GM23338 (cell line): ENCODE measurements around the gene TPK1.

Source experiments
- CREB1 ChIP-seq: fragments of 250-450 bp; sonication (Bioruptor Pico); IDR thresholded peaks from 2 replicates; pipeline ENCODE4 v1.5.0; 2020; ENCODE audit warnings: low read depth, mild to moderate bottlenecking, moderate library complexity
- CTCF ChIP-seq, 2 experiments: fragments of 200-600 bp in 1 of 2; sonication (generic) in 1 of 2; conservative IDR thresholded peaks; 2 replicates each; pipeline versions ENCODE4 v1.5.1 to v1.6.1; 2016 to 2017; ENCODE audit warnings: antibody characterized with exemption in 2 of 2, low read depth in 2 of 2, mild to moderate bottlenecking in 2 of 2, moderate library complexity in 1 of 2
- EZH2 ChIP-seq: fragments of 200-600 bp; sonication (generic); IDR thresholded peaks from one replicate; pipeline ENCODE4 v1.8.0; 2017; ENCODE audit warnings: antibody characterized with exemption, mild to moderate bottlenecking, low read depth; ENCODE audit not compliant: unreplicated experiment
- EZH2phosphoT487 ChIP-seq: fragments of 200-600 bp; sonication (generic); IDR thresholded peaks from one replicate; pipeline ENCODE4 v1.8.1; 2018; ENCODE audit warnings: antibody characterized with exemption; ENCODE audit not compliant: unreplicated experiment
- JUNB ChIP-seq: IDR thresholded peaks from one replicate; pipeline ENCODE4 v1.6.1; 2016; ENCODE audit warnings: antibody characterized with exemption; ENCODE audit not compliant: unreplicated experiment
- POLR2AphosphoS5 ChIP-seq: IDR thresholded peaks from 2 replicates; pipeline ENCODE4 v1.6.1; 2016; ENCODE audit warnings: antibody characterized with exemption, low read depth
- REST ChIP-seq: IDR thresholded peaks from one replicate; pipeline ENCODE4 v1.6.1; 2018; ENCODE audit warnings: antibody characterized with exemption; ENCODE audit not compliant: unreplicated experiment
- STAT1 ChIP-seq: IDR thresholded peaks from one replicate; pipeline ENCODE4 v1.6.1; 2016; ENCODE audit warnings: antibody characterized with exemption; ENCODE audit not compliant: unreplicated experiment
- ZNF114 ChIP-seq: fragments of 250-450 bp; sonication (Bioruptor Pico); IDR thresholded peaks from 2 replicates; pipeline ENCODE4 v1.5.0; 2020; ENCODE audit warnings: mild to moderate bottlenecking, moderate library complexity

- TF ChIP-seq CTCF (conservative IDR thresholded peaks at IDR 0.05; ENCODE audit: low read depth in 2 of 2) (no peak), CREB1 (CRISPR knock-in tag) (no peak), EZH2 (no peak), EZH2phosphoT487 (no peak), REST (no peak), ZNF114 (CRISPR knock-in tag) (no peak), POLR2AphosphoS5 (no peak), JUNB (no peak), STAT1 (no peak)
Measured at GRCh38 chr7:144805627-144806239, 30.1 kb downstream of the TPK1 start.
